Stomach (tissue), 9 donors: Measurements from ENCODE around the gene TBC1D13. TPM values are rescaled to one million over a fixed set of nuclear protein-coding genes. Genes with fewer than 3 reads are reported as not detected.

Source experiments
- DNase-seq, 2 donors: peaks; one replicate each; pipeline versions ENCODE4 v3.0.0 to v3.0.0-alpha.2; 2013 to 2019
- H3K27ac ChIP-seq, 5 donors: fragments of 200-600 bp in 4 of 5; sonication (generic) in 4 of 5; one replicate each; pipeline ENCODE4 v1.5.1; 2013 to 2019; ENCODE audit warnings: mild to moderate bottlenecking in 1 of 5, moderate library complexity in 1 of 5
- H3K27me3 ChIP-seq, 3 donors: fragments of 200-600 bp; sonication (generic); one replicate each; pipeline ENCODE4 v1.5.1; 2017 to 2019; ENCODE audit warnings: mixed run types in 1 of 3
- H3K36me3 ChIP-seq, 4 donors: fragments of 200-600 bp; sonication (generic); 1 replicate in 3 of 4; 2 replicates in 1 of 4; pipeline ENCODE4 v1.5.1; 2016 to 2019
- H3K4me1 ChIP-seq, 4 donors: fragments of 200-600 bp; sonication (generic); one replicate each; pipeline ENCODE4 v1.5.1; 2016 to 2019
- H3K4me3 ChIP-seq, 4 donors: fragments of 200-600 bp; sonication (generic) in 3 of 4; one replicate each; pipeline ENCODE4 v1.5.1; 2016 to 2019; ENCODE audit warnings: mild to moderate bottlenecking in 1 of 4
- H3K9me3 ChIP-seq, 4 donors: fragments of 200-600 bp; sonication (generic); one replicate each; pipeline ENCODE4 v1.5.1; 2016 to 2019
- CTCF ChIP-seq, 7 experiments: fragments of 450-650 bp in 4 of 7; fragments of 200-600 bp in 3 of 7; sonication (generic) in 3 of 7; IDR thresholded peaks; one replicate each; pipeline ENCODE4 v1.5.1; 2016 to 2019; ENCODE audit warnings: antibody characterized with exemption in 7 of 7, control low read depth in 2 of 7, mild to moderate bottlenecking in 1 of 7
- EP300 ChIP-seq: sonication (generic); formaldehyde crosslinking; IDR thresholded peaks from one replicate; pipeline ENCODE4 v1.6.1; 2017; ENCODE audit warnings: antibody characterized with exemption
- POLR2A ChIP-seq, 4 donors: fragments of 450-650 bp; IDR thresholded peaks; one replicate each; pipeline ENCODE4 v1.6.1; 2016; ENCODE audit warnings: antibody characterized with exemption in 4 of 4, control low read depth in 2 of 4, mild to moderate bottlenecking in 1 of 4, moderate library complexity in 1 of 4
- POLR2AphosphoS5 ChIP-seq, 3 donors: sonication (generic); formaldehyde crosslinking; IDR thresholded peaks; one replicate each; pipeline ENCODE4 v1.6.1; 2016; ENCODE audit warnings: antibody characterized with exemption in 3 of 3
- WGBS, 5 donors: extraction: QIAGEN DNeasy Blood & Tissue Kit in 3 of 5; methylation state at CpG; one replicate each; pipeline versions ENCODE4 v1.1.5 to v1.1.7; 2013 to 2018; 5-methylcytosine and 5-hydroxymethylcytosine counted together
- intact Hi-C: fragments of 100-400 bp; cut with DNase I; formaldehyde crosslinking; loops from one replicate; pipeline ENCODE4 v1.15.1; 2023; ENCODE audit warnings: low total_unique reads
- polyA plus RNA-seq, 3 donors: library from polyadenylated mRNA; stranded (reverse); fragments of 200-250 nt; gene quantifications; one replicate each; pipeline ENCODE4 v1.2.3, GENCODE V29; 2013
- total RNA-seq, 5 donors: library from RNA; depleted of rRNA; stranded (reverse); fragments of >200 nt; gene quantifications; one replicate each; pipeline versions ENCODE4 v1.1.0 to v1.2.3, GENCODE V29; 2014 to 2016
- donor health status: healthy with polysubstance abuse.
- donor health status: Bipolar disorder and iron deficiency.
- donor health status: healthy.

TBC1D13 gene
- total and polyA plus RNA-seq, 8 donors = 5.8 to 50.6 (median 11.5) TPM

DNA sequence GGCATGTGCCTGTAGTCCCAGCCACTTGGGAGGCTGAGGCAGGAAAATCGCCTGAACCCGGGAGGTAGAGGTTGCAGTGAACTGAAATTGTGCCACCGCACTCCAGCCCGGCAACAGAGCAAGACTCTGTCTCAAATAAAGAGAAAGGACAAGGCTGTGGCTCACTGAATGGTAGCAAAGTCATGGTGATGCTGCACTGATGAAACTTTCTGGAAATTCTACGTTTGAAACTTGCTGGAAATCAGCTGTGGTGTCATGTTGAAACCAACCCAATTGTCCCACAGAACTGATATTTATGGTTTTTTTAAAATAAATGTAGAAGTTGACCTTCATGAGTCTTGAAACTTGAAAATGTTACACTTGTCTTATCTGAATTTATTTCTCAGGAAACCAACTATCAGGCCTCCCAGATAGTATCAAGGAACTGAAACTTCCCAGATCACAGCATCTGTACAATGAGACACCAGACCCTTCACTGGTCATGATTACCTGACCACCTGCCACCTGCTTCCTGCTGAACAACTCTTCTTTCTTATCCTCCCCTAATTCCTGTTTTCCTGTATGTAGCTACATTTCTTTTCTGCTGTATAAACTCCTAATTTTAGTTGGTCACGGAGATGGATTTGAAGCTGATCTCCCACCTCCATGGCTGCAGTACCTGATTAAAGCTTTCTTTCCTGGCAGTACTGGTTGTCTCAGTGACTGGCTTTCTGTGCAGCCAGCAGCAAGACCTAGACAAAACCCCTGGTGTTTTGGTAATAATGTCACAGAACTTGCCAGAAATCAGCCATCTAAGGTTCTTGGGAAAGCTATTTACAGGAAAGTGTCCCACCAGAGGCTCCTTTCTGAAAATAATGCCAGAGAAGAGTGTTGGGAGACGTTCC is 5.6 kb upstream of the TBC1D13 start:
- TF ChIP-seq EP300 = no peak
- TF ChIP-seq POLR2AphosphoS5 (IDR thresholded peaks at IDR 0.05) = no peak
- Histone ChIP-seq H3K9me3 (no peaks in the 10 kb centered on the region), H3K4me1 (peaks cover 0 to 3% (median 2%) of the 10 kb centered on the region in 4 donors), H3K27ac (no peak overlapping the region), H3K36me3 (no peaks in the 10 kb centered on the region), H3K4me3 (no peak overlapping the region), H3K27me3 (no peaks in the 10 kb centered on the region)
- intact Hi-C loops = no loop called here
- no peak for DNase-seq
- WGBS, 5 donors = 77 to 82% (median 80%) methylated on average over 7 of the region's 7 CpGs

GRCh38 chr9:128782669-128783068 is 4.4 kb upstream of the TBC1D13 start:
- Histone ChIP-seq H3K27ac (no peak overlapping the region), H3K27me3 (no peaks in the 10 kb centered on the region), H3K36me3 (no peaks in the 10 kb centered on the region), H3K9me3 (no peaks in the 10 kb centered on the region), H3K4me1 (peaks cover under 1 to 13% (median 9%) of the 10 kb centered on the region in 4 donors), H3K4me3 (no peak overlapping the region)
- TF ChIP-seq POLR2AphosphoS5 (IDR thresholded peaks at IDR 0.05) = no peak
- no peak for TF ChIP-seq EP300
- TF ChIP-seq CTCF (IDR thresholded peaks at IDR 0.05) = no peak
- TF ChIP-seq POLR2A (IDR thresholded peaks at IDR 0.05) = no peak
- intact Hi-C loops = no loop called here
- 85 to 100% (median 91%) methylated on average over 1 of the region's 1 CpG for WGBS, 5 donors
- DNase-seq = no peak

GRCh38 chr9:128785427-128785826 is 1.6 kb upstream of the TBC1D13 start:
- Histone ChIP-seq H3K9me3 (no peaks in the 10 kb centered on the region), H3K27ac (no peak overlapping the region), H3K36me3 (peaks cover 0 to 16% (median 10%) of the 10 kb centered on the region in 4 donors), H3K27me3 (no peaks in the 10 kb centered on the region), H3K4me3 (no peak overlapping the region), H3K4me1 (peaks cover 9 to 26% (median 24%) of the 10 kb centered on the region in 4 donors)
- intact Hi-C loops = no loop called here
- WGBS, 5 donors = 89 to 97% (median 94%) methylated on average over 6 of the region's 6 CpGs
- DNase-seq = no peak
- TF ChIP-seq EP300 = no peak

DNA sequence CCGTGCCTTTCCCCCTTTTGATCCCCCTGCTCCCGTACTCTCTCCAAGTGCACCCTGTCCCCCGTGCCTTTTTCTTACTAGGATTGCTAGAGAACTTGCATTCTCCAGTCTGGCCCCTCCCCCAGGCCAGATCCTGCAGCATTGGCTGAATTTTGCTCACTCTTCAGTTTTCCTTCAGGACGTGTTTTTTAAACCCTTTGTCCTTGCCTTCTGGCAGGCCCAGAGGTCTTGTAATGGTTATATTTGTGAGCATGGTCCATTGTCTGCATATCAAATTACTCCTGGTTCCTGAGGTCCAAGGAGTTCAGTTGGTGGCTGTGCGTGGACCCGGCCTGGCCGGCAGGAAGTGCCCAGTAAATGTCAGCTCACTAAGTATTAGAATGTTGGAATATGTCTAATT is 606 bp downstream of the TBC1D13 start:
- peak in 1 of 2 donors; percentile 45 for DNase-seq
- H3K36me3 ChIP-seq = peaks cover 18 to 38% (median 32%) of the 10 kb centered on the region in 4 donors
- intact Hi-C loops = no loop called here
- no peaks in the 10 kb centered on the region for H3K27me3 ChIP-seq
- TF ChIP-seq CTCF (IDR thresholded peaks at IDR 0.05) (no peak), POLR2A (IDR thresholded peaks at IDR 0.05) (no peak), POLR2AphosphoS5 (IDR thresholded peaks at IDR 0.05) (no peak), EP300 (no peak)
- peaks cover 9 to 26% (median 24%) of the 10 kb centered on the region in 4 donors for H3K4me1 ChIP-seq
- H3K27ac ChIP-seq = peak overlapping the region; percentile 78 to 91 (median 88)
- H3K9me3 ChIP-seq = no peaks in the 10 kb centered on the region
- 1 to 2% (median 1%) methylated on average over 7 of the region's 7 CpGs for WGBS, 5 donors
- H3K4me3 ChIP-seq = peak overlapping the region; percentile 93 to 99 (median 98)

- intact Hi-C loops = no loop called here
- Histone ChIP-seq H3K27me3 (no peaks in the 10 kb centered on the region), H3K27ac (peak overlapping the region in 2 of 5 donors; percentile 90 to 91), H3K4me3 (peak overlapping the region in 3 of 4 donors; percentile 93 to 99 (median 98)), H3K36me3 (peaks cover 24 to 46% (median 40%) of the 10 kb centered on the region in 4 donors), H3K4me1 (peaks cover 9 to 32% (median 24%) of the 10 kb centered on the region in 4 donors), H3K9me3 (no peaks in the 10 kb centered on the region)
- TF ChIP-seq CTCF (IDR thresholded peaks at IDR 0.05) = no peak
- TF ChIP-seq POLR2AphosphoS5 (IDR thresholded peaks at IDR 0.05) = no peak
- no peak for TF ChIP-seq EP300
- no peak for TF ChIP-seq POLR2A (IDR thresholded peaks at IDR 0.05)
- no peak for DNase-seq
- 80 to 100% (median 94%) methylated on average over 1 of the region's 1 CpG for WGBS, 5 donors
Observed at GRCh38 chr9:128788445-128788844, 1.4 kb downstream of the TBC1D13 start.
